A549 (cell line): ENCODE measurements around the gene GPC1. TPM values are rescaled to one million over a fixed set of nuclear protein-coding genes. Genes with fewer than 3 reads are reported as not detected.

Experiments
- ATAC-seq, 2 experiments: fragments of 200-7000 bp in 1 of 2; fragments of >200 bp in 1 of 2; cut with Nextera tagmentation in 1 of 2; cut with Tn5 transposase in 1 of 2; 3 replicates each; pipeline versions ENCODE4 v1.8.0 to v1.9.1; 2018 to 2020; ENCODE audit warnings: mild to moderate bottlenecking in 1 of 2, moderate library complexity in 1 of 2
- CTCF ChIA-PET: fragments of 300-600 bp; sonication (Branson Sonifier 250); formaldehyde crosslinking; extraction: SDS; loops from one replicate; lab custom pipeline; 2021; ENCODE audit warnings: antibody characterized with exemption, inconsistent platforms; lab: Yijun Ruan, JAX
- POLR2A ChIA-PET: fragments of 350-600 bp; formaldehyde crosslinking; extraction: SDS; loops from one replicate; lab custom pipeline; 2021; ENCODE audit warnings: antibody characterized with exemption, inconsistent platforms; lab: Yijun Ruan, JAX
- DNase-seq, 2 experiments: peaks; one replicate each; pipeline versions ENCODE4 v3.0.0 to v3.0.0-alpha.2; 2011 to 2016; ENCODE audit warnings: low read depth in 1 of 2, low spot score in 1 of 2
- FAIRE-seq: peaks from 2 replicates; lab custom pipeline; 2011; peaks lifted over from hg19 to GRCh38; lab: Jason Lieb, UNC
- H3K27ac ChIP-seq, 2 experiments: fragments of >200 bp; sonication (Bioruptor Twin); formaldehyde crosslinking; 3 replicates each; pipeline ENCODE4 v1.5.1; 2016 to 2017
- H3K4me1 ChIP-seq: fragments of >200 bp; sonication (Bioruptor Twin); formaldehyde crosslinking; 3 replicates; pipeline ENCODE4 v1.6.1; 2016
- H3K4me2 ChIP-seq: fragments of >200 bp; sonication (Bioruptor Twin); formaldehyde crosslinking; 3 replicates; pipeline ENCODE4 v1.6.1; 2016
- H3K4me3 ChIP-seq: fragments of >200 bp; sonication (Bioruptor Twin); formaldehyde crosslinking; 3 replicates; pipeline ENCODE4 v1.5.1; 2016
- H3K9me3 ChIP-seq: fragments of >200 bp; sonication (Bioruptor Twin); formaldehyde crosslinking; 3 replicates; pipeline ENCODE4 v1.6.1; 2016
- ATOH8 ChIP-seq: fragments of 250-450 bp; sonication (Bioruptor Pico); IDR thresholded peaks from 2 replicates; pipeline ENCODE4 v1.5.0; 2020; ENCODE audit warnings: low read depth, mild to moderate bottlenecking, moderate library complexity
- CEBPB ChIP-seq, 2 experiments: fragments of >200 bp in 1 of 2; sonication (Bioruptor Twin) in 1 of 2; formaldehyde crosslinking in 1 of 2; IDR thresholded peaks; 2 replicates each; pipeline ENCODE4 v1.6.1; 2012 to 2016
- CHD2 ChIP-seq: fragments of 150-350 bp; IDR thresholded peaks from 2 replicates; pipeline ENCODE4 v1.6.1; 2014; ENCODE audit warnings: low read length; ENCODE audit not compliant: partially characterized antibody
- EHMT2 ChIP-seq: fragments of 200-600 bp; sonication (generic); IDR thresholded peaks from 2 replicates; pipeline ENCODE4 v1.6.1; 2016; ENCODE audit warnings: antibody characterized with exemption, low read depth, mild to moderate bottlenecking, moderate library complexity
- GATA3 ChIP-seq: IDR thresholded peaks from 2 replicates; pipeline ENCODE4 v1.6.1; 2012; ENCODE audit warnings: borderline replicate concordance
- HDAC2 ChIP-seq: fragments of 200-600 bp; sonication (generic); IDR thresholded peaks from 2 replicates; pipeline ENCODE4 v1.6.1; 2016
- HMGXB4 ChIP-seq: fragments of 250-450 bp; sonication (Bioruptor Pico); IDR thresholded peaks from 2 replicates; pipeline ENCODE4 v1.5.0; 2021; ENCODE audit warnings: mild to moderate bottlenecking, moderate library complexity, borderline replicate concordance
- HOXA7 ChIP-seq: fragments of 250-450 bp; sonication (Bioruptor Pico); IDR thresholded peaks from 2 replicates; pipeline ENCODE4 v1.5.0; 2020; ENCODE audit warnings: mild to moderate bottlenecking, moderate library complexity
- HOXB5 ChIP-seq: fragments of 250-450 bp; sonication (Bioruptor Pico); IDR thresholded peaks from 2 replicates; pipeline ENCODE4 v1.5.0; 2020; ENCODE audit warnings: mild to moderate bottlenecking, moderate library complexity
- JUN ChIP-seq, 2 experiments: fragments of >200 bp; sonication (Bioruptor Twin); formaldehyde crosslinking; IDR thresholded peaks; 2 replicates in 1 of 2; 3 replicates in 1 of 2; pipeline ENCODE4 v1.6.1; 2016 to 2017
- KDM1A ChIP-seq: fragments of 200-600 bp; sonication (generic); IDR thresholded peaks from 2 replicates; pipeline ENCODE4 v1.6.1; 2016; ENCODE audit warnings: low read depth, mild to moderate bottlenecking
- KDM5A ChIP-seq: fragments of 200-600 bp; sonication (generic); IDR thresholded peaks from 2 replicates; pipeline ENCODE4 v1.6.1; 2016; ENCODE audit warnings: antibody characterized with exemption, mild to moderate bottlenecking
- MAFK ChIP-seq: fragments of 450-650 bp; IDR thresholded peaks from 2 replicates; pipeline ENCODE4 v1.6.1; 2014; ENCODE audit not compliant: partially characterized antibody
- MAZ ChIP-seq: fragments of 150-350 bp; IDR thresholded peaks from 2 replicates; pipeline ENCODE4 v1.6.1; 2014; ENCODE audit warnings: antibody characterized with exemption, low read depth, low read length, borderline replicate concordance
- NFE2L2 ChIP-seq: fragments of 150-350 bp; conservative IDR thresholded peaks from 2 replicates; pipeline ENCODE4 v1.6.1; 2014; ENCODE audit warnings: low read length
- POLR2AphosphoS2 ChIP-seq: conservative IDR thresholded peaks from 2 replicates; pipeline ENCODE4 v1.6.1; 2012; ENCODE audit warnings: low read length, improper control_type of control experiment, inconsistent platforms
- RAD21 ChIP-seq, 2 experiments: fragments of >200 bp in 1 of 2; sonication (Bioruptor Twin) in 1 of 2; formaldehyde crosslinking in 1 of 2; IDR thresholded peaks in 1 of 2; conservative IDR thresholded peaks in 1 of 2; 2 replicates in 1 of 2; 3 replicates in 1 of 2; pipeline ENCODE4 v1.6.1; 2012 to 2018; ENCODE audit warnings: inconsistent platforms in 1 of 2
- RARB ChIP-seq: fragments of 250-450 bp; sonication (Bioruptor Pico); IDR thresholded peaks from 2 replicates; pipeline ENCODE4 v1.8.0; 2021; ENCODE audit warnings: mild to moderate bottlenecking, moderate library complexity
- RFX5 ChIP-seq: fragments of 450-650 bp; IDR thresholded peaks from 2 replicates; pipeline ENCODE4 v1.7.1; 2014; ENCODE audit warnings: antibody characterized with exemption, mild to moderate bottlenecking, moderate library complexity
- SMC3 ChIP-seq: fragments of >200 bp; sonication (Bioruptor Twin); formaldehyde crosslinking; IDR thresholded peaks from 3 replicates; pipeline ENCODE4 v1.6.1; 2018; ENCODE audit warnings: inconsistent platforms
- ZC3H11A ChIP-seq: fragments of 450-650 bp; IDR thresholded peaks from 2 replicates; pipeline ENCODE4 v1.6.1; 2014; ENCODE audit warnings: antibody characterized with exemption, mild to moderate bottlenecking
- ZNF302 ChIP-seq: fragments of 250-450 bp; sonication (Bioruptor Pico); IDR thresholded peaks from 2 replicates; pipeline ENCODE4 v1.9.0; 2021; ENCODE audit warnings: inconsistent platforms, mild to moderate bottlenecking, moderate library complexity
- WGBS: methylation state at CpG from one replicate; pipeline ENCODE4 v1.1.6; 2017; ENCODE audit errors: missing lambda C conversion rate; 5-methylcytosine and 5-hydroxymethylcytosine counted together
- polyA plus RNA-seq, 4 experiments: library from polyadenylated mRNA; depleted of rRNA in 3 of 4; stranded (reverse); fragments of >200 nt; fragmentation: RNase III in 1 of 4; extraction: RNeasy Plus Mini Kit Qiagen cat#74134 plus additional on column Dnase treatment in 1 of 4; gene quantifications; 2 replicates in 3 of 4; 3 replicates in 1 of 4; pipeline ENCODE4 v1.2.3, GENCODE V29; 2011 to 2017
- TF ChIP-seq, protein P1 (sequence below): fragments of >200 bp; sonication (Bioruptor Twin); formaldehyde crosslinking; IDR thresholded peaks from 2 replicates; pipeline ENCODE4 v1.6.1; 2016
- TF ChIP-seq, protein P2 (sequence below): fragments of 150-350 bp; IDR thresholded peaks from 2 replicates; pipeline ENCODE4 v1.6.1; 2014; ENCODE audit warnings: low read depth, mild to moderate bottlenecking, low read length

The GPC1 gene
- polyA plus RNA-seq, 2 of the 4 experiments (the other 2 are of a cell fraction), result 19.8 to 97.7 TPM

DNA sequence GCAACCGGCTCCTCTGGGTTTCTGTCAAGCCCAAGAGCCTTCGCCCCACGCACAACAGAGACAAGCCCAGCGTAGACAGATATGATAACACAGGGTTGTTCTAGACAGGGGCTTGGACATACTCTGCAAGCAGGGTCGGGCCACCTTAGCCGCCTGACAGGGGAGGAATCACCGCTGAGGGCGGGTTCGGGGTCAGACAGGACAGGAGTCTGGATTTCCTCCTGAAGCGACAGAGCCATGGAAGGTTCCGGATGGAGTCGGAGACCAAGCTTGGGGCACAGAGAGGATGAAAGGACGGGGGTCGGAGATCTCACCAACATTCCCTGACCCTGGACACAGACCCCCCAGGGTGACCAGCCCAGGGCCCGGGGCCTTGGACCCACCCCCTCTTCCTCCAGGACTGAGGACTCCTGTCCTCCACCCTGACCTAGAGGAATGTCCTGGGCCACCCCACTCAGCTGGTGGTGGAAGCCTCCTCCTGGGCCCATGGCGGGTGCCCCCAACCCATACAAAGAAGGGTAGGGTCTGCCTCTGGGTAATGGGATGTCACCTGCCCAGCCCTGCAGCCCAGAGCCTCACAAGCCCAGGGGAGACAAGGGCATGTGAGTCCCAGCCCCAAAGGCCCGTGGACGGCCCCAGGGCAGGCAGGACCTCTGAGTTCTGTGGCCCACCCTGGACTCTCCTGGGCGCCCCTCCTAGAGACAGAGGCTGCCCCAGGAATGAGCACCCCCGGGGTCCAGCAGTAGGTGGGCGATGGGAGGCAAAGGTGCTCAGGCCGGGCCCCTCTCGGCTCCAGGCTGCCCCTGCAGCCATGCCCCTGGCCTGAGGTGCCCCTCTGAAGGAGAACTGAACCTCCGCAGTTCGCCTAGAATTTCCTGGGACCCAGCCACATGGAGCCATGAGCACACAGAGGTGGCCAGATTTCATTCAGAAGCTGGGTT is 44.1 kb upstream of the GPC1 start:
- H3K4me1 ChIP-seq, result peaks cover 28% of the 10 kb centered on the region
- ATAC-seq (no peak), DNase-seq (no peak), FAIRE-seq (no peak)
- CTCF ChIA-PET, result interaction anchor here (0.6 to 1.6 kb wide), 2 partner anchors 14 to 691 kb away, joined by 3 read pairs; no protein-coding TSS in a partner anchor
- H3K4me3 ChIP-seq, result no peak overlapping the region
- no peaks in the 10 kb centered on the region for H3K9me3 ChIP-seq
- TF ChIP-seq, protein P1, sequence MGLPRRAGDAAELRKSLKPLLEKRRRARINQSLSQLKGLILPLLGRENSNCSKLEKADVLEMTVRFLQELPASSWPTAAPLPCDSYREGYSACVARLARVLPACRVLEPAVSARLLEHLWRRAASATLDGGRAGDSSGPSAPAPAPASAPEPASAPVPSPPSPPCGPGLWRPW, result no peak
- no peak for TF ChIP-seq CHD2
- no peak for TF ChIP-seq HMGXB4 (CRISPR knock-in tag)
- TF ChIP-seq HDAC2, result no peak
- TF ChIP-seq NFE2L2, result no peak
- TF ChIP-seq HOXB5 (CRISPR knock-in tag), result no peak
- TF ChIP-seq KDM5A, result no peak
- TF ChIP-seq POLR2AphosphoS2, result no peak
- TF ChIP-seq MAFK, result no peak
- TF ChIP-seq, protein P2, sequence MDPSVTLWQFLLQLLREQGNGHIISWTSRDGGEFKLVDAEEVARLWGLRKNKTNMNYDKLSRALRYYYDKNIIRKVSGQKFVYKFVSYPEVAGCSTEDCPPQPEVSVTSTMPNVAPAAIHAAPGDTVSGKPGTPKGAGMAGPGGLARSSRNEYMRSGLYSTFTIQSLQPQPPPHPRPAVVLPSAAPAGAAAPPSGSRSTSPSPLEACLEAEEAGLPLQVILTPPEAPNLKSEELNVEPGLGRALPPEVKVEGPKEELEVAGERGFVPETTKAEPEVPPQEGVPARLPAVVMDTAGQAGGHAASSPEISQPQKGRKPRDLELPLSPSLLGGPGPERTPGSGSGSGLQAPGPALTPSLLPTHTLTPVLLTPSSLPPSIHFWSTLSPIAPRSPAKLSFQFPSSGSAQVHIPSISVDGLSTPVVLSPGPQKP, result no peak
- TF ChIP-seq KDM1A, result no peak
- TF ChIP-seq RARB (CRISPR knock-in tag), result no peak
- no peak for TF ChIP-seq RFX5
- TF ChIP-seq, all 56 proteins: peak for 0
- POLR2A ChIA-PET, result no interaction called here
- WGBS, result 90% methylated on average over 13 of the region's 25 CpGs
- H3K27ac ChIP-seq, result peak overlapping the region; percentile 99 to 100; a peak in 5 of 6 replicates
- no peak overlapping the region for H3K4me2 ChIP-seq

GRCh38 chr2:240392084-240392947 is 43.1 kb upstream of the GPC1 start:
- no peak for DNase-seq
- Histone ChIP-seq H3K9me3 (no peaks in the 10 kb centered on the region), H3K4me2 (no peak overlapping the region)
- WGBS, result 87% methylated on average over 20 of the region's 31 CpGs
- POLR2A ChIA-PET, result no interaction called here
- no peak for TF ChIP-seq GATA3
- TF ChIP-seq KDM5A, result no peak
- no peak for TF ChIP-seq ZNF302
- TF ChIP-seq EHMT2, result no peak
- TF ChIP-seq HMGXB4 (CRISPR knock-in tag), result no peak
- TF ChIP-seq ATOH8 (CRISPR knock-in tag), result no peak
- no peak for TF ChIP-seq CEBPB (IDR thresholded peaks at IDR 0.05)
- no peak for TF ChIP-seq RAD21 (conservative IDR thresholded peaks at IDR 0.05 in 1 of 2, IDR thresholded peaks at IDR 0.05 in 1 of 2)
- no peak for TF ChIP-seq ZC3H11A
- no peak for TF ChIP-seq SMC3
- no peak for TF ChIP-seq JUN (IDR thresholded peaks at IDR 0.05)
- no peak for TF ChIP-seq MAZ
- no peak for TF ChIP-seq HOXA7 (CRISPR knock-in tag)
- TF ChIP-seq, all 56 proteins: peak for 0
- peak overlapping the region; percentile 99 to 100; a peak in 5 of 6 replicates for H3K27ac ChIP-seq
- H3K4me1 ChIP-seq, result peaks cover 18% of the 10 kb centered on the region
- CTCF ChIA-PET, result interaction anchor here (1.6 kb wide), 1 partner anchor 15 kb away, joined by 3 read pairs; no protein-coding TSS in a partner anchor
- no peak overlapping the region for H3K4me3 ChIP-seq
- ATAC-seq (no peak), FAIRE-seq (no peak)
